Activated CD4-positive, CD25-positive, alpha-beta regulatory T cell treated with anti-CD3 and anti-CD28 coated beads, Interleukin-2, amount 50 U/mL, for 24 hours (primary cell): Measurements from ENCODE around the gene TPGS2.
"Not testable (repeated sequence)": the region's sequence is repeated elsewhere in the genome, so short reads cannot be mapped to it uniquely, and the experiment has no call there.

Source experiments
- ATAC-seq, 2 donors: fragments of 150-1000 bp; cut with Tn5 transposase; one replicate each; pipeline ENCODE4 v1.10.0; 2021; ENCODE audit warnings: mild to moderate bottlenecking in 1 of 2, moderate library complexity in 1 of 2

TPGS2 gene

DNA sequence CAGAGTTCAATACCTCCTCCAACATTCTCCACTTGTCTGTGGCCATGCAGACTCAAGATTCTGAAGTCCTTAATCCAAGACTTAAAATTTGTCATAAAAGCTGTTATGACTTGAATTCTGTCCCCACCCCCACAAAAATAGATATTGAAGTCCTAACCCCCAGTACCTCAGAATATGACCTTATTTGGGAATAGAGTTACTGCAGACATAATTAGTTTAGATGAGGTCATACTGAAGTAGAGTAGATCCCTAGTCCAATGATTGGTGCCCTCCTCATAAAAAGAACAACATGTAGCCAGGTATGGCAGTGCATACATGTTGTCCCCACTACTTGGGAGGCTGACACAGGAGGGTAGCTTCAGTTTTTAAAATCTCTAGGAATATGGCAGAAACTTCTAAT lies 9.2 kb downstream of the TPGS2 start:
- ATAC-seq: no peak

GRCh38 chr18:36818652-36819051 lies 10.2 kb downstream of the TPGS2 start:
- ATAC-seq: no peak

DNA sequence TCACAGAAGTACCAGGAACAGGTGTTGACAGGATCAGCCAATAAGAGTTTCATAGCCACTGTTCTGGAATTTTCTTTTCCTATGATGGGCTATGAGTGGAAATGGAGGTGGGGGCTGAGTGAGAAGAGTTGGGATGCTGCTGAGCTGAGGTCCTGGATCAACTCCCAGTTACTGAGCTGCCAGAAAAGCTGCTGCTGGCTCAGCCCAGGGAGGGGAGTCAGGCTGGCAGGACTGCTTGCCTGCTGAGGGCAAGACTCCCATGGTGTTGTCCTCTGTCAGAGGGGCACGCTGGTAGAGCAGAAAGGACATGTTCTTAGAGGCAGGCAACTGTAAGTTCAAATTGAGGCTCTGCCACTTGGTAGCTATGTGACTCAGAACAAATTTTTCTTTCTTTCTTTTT lies 11.8 kb downstream of the TPGS2 start:
- no peak for ATAC-seq

- ATAC-seq: not testable (repeated sequence)
Observed at GRCh38 chr18:36816096-36816495, 12.7 kb downstream of the TPGS2 start.

DNA sequence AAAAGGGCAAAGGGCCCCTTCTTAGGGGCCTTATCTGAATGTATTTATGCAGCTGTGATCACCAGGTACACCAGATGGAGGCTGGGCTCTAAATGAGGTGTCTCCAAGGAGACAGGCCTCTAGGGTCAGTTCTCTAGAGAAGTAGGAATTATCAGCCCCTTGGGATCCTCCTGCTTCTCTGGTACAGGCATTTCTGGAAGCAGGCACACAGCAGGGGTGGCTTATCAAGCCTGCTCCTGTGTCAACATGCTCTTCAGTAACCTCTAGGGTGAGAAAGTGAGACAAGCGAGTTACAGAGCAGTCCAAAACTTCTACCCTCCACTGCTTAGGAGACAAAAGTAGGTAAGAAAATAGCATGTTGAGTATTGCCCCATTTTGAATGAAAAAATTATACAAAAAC lies 13.8 kb downstream of the TPGS2 start:
- ATAC-seq: no peak

DNA sequence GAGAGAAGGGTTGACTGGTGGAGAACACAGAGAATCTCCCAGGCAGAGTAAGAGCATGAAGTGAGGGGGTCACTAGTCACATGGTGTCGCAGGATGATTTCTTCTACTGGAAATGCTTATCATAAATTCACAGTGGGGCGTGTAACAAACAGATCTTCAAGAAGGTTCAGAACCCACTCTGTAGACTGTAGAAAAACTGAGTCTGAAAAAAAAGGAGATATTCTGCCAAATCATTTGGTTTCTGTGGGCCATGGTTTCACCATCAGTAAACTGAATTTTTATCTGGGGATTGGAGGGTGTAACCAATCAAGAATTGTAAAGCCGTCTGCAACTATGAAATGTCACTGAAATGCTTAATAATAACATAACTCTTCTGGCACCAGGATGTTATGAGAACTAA lies 15.0 kb downstream of the TPGS2 start:
- no peak for ATAC-seq

GRCh38 chr18:36813101-36813775 lies 15.6 kb downstream of the TPGS2 start:
- ATAC-seq: no peak

- no peak for ATAC-seq
Observed at GRCh38 chr18:36812678-36813077, 16.1 kb downstream of the TPGS2 start.

DNA sequence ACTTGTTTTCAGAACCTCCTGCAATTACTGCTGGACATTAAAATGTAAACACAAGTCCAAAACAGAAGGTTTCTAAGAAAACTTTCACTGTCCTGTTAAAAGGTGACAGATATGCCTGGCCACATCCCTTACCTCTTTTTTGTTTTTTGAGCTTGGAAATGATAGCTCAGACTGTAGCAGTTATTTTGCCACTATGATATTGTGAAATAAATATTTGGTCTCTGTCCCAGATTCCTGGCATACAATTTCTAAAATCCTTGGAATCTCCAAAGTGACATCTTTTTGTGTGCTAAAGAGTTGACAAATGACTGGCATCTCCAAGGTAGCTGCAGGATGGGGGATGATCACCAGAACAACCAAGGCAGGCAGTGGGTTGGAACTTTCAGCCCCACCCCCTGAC lies 16.8 kb downstream of the TPGS2 start:
- ATAC-seq: no peak

- ATAC-seq: no peak
Observed at GRCh38 chr18:36811430-36811829, 17.4 kb downstream of the TPGS2 start.

DNA sequence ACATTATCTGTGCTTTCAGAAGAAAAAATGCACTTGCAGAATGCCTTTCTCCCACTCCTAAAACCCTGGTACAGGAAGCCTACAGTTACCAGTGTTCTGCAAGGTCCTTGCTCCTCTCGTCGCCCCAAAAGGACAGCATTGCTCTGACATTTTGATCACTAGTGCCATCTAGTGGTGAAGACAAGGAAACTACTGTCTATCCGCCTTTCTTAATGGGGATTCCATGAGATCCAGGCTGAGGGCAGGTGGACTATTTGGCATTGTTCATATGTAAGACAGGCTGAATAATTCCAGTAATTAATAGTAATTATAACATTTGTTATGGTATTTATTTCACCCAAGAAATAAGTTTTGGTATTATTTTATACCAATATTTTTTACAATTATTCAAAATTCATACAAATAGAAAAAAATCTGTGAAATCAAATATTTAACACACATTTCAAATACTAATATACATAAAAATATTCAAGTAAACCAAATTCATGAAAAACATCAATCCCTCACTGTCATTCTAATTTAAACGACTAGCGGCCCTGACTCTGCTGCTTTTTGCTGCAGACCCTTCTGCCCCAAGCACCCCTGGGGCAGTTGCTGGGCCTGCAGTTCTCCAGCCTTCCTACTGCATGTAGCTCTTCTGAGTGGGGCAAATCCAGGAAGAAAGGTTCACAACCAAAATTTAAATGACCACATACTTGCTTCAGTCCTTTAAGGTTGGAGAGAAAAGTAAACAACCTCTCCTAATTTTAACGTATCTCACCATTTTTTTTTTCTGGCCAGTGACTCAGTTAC lies 19.0 kb downstream of the TPGS2 start:
- ATAC-seq: peak; percentile 83 to 90

DNA sequence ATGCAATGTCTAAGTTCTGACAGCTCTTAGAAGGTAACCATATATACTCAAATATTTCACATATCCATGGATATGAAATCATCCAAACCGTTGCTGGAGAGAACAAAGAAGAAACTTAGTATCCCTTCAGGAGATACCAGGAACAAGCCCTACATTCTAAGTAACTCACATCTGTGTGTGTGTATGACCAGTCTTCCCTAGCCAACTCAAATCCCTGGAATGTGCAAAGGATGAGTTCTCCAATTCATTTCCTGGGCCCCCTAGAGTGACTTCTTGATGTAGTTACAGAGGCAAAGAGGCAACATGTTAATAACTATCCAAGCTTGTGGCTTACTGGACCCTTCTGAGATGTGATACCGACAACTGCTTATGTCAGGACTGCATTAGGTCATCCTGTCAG lies 20.1 kb downstream of the TPGS2 start:
- ATAC-seq: no peak

DNA sequence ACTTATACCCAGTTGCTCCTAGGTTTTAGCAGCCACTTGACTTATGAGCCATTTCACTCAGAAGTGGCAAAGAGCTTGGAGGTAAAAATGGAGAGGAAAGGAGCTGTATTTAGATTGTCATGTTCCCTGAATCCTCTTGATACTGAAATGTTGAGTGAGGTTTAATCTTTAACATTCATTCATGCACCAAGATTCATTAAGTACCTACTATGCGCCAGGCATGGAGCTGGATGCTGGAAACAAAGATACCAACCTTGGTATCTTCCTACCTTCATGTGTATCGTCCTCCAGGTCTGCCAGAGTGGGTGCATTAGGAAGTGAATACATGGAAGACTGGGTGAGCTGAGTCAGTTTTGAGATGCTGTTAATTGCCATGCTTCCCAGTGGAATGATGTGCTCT lies 23.7 kb downstream of the TPGS2 start:
- ATAC-seq: no peak

- no peak for ATAC-seq
Observed at GRCh38 chr18:36798738-36799473, 29.9 kb downstream of the TPGS2 start.

DNA sequence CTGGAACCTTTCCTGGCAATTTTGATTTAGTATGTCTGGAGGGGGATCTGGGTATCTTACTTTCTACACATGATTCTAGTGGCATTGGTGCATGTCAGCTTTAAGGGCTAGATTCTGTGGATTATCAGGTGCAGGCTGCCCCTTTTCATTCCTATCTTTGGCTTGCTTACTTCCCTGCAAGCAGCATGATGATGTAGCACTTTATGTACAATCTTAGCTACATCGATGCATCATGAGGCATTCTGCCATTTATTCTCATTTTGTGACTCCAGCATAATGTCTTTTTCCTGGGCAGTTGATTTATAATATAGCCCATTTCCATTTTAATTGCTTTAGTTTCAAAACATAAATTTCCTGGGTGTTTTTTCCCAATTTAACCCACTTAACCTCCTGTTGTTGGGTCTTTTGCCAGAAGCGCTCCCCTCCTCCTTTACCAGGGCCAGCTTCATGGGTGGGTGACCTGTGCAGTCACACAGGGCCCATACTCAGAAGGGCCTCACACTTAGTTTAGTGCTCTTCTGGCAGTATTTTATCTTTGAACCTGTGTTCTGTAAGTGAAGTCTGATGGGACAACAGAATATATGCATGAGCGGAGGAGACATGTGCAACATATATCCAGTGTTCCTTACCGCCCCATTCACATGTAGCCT lies 36.0 kb downstream of the TPGS2 start:
- no peak for ATAC-seq

DNA sequence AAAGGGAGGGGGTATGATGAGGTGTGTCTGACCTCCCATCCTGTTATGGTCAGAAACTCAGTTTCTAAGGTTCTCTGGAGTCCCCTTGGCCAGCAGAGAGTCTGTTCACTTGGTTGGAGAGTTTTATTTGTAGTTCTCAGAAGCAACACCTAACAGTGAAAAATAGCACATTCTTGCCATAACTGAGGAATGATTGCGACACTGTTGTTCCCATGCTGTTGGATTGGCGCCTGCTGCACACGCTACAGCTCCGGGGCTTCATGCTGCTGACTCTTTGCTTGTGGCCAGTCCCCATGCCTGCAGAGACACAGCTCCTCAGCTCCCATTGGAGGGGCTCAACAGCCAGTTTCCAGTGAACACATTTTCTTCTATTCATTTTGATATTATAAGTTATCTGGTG lies 42.1 kb downstream of the TPGS2 start:
- ATAC-seq: no peak

DNA sequence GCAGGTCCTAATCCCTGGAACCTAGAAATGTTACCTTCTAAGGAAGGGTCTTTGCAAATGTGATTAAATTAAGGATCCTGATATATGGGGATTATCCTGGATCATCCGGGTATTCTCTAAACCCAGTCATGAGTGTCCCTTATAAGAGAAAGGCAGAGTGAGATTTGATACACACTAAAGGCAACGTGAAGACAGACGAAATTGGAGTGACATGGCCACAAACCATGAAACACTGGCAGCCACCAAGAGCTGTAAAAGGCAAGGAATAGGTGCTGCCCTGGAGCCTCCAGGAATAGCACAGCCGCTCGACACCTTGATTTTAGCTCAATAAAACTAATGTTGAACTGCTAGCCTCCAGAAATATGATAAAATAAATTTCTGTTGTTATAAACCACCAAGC lies 45.0 kb downstream of the TPGS2 start:
- no peak for ATAC-seq

- ATAC-seq: no peak
Observed at GRCh38 chr18:36782710-36783109, 46.1 kb downstream of the TPGS2 start.

DNA sequence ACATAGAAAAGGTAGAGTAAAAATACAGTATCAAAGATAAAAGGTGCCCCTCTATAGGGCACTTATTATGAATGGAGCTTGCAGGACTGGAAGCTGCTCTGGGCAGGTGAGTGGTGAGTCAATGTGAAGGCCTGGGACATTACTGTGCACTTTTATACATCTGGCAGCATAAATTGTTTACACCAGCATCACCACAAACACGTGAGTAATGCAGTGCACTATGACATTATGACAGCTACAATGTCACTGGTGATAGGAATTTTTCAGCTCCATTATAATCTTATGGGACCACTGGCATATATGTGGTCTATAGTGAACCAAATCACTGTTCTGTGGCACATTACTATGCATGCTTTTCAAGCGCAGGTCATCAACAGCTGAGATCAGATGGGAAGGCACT lies 48.1 kb downstream of the TPGS2 start:
- ATAC-seq: no peak

DNA sequence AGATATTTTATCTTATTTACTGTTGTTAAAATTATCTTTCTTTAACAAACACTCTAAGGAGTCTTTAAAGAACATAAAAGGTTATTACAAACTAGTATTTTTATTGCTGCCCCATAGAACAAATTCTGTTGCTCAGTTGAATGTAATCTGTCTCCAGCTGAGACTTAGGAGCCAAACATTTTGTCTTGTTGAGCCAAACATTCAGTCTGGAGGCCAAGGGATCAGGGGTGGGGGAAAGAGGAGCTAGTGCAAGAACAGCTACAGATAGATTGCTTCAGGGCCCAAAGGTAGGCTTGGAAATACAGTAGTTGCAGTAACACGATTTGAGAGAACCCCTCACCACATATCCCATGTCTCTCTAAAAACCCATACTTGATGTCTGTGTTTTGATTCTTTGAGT lies 51.2 kb downstream of the TPGS2 start:
- ATAC-seq: no peak

DNA sequence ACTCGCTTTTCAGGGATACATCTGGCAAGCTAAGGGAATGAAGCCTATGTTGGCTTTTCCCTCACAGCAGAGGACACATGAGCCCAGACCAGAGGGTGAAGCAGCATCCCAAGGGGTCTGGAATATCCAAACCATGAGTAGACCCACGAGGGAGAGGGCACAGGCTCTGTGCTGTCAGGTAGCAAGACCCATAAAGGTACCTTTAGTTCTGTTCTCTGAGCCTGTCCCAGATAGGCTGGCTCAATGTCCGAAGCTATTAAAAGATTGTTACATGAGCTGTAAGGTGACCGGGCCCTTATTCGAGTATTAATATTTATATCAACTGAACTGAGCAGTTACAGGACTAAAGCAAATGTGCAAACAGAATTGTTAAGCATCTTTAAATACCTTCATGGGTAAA lies 52.2 kb downstream of the TPGS2 start:
- ATAC-seq: no peak

DNA sequence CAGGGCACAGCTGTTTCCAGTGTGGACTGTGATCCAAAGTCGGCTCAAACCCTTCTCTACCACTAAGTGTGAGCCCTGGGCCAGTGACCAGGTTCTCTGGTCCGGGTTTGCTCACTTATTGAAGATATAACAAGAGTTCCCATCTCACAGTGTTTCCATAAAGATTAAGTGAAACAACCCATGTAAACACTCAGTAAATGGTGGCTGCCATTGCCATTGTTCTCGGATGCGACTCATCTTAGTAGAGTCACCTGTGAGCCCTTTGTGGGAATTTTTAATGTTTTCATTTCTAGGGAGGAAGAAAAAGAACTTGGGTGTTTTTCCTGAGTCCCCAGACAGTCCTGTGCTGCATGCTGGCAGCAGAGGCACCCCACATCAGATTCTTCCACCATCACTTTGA lies 53.4 kb downstream of the TPGS2 start:
- no peak for ATAC-seq

DNA sequence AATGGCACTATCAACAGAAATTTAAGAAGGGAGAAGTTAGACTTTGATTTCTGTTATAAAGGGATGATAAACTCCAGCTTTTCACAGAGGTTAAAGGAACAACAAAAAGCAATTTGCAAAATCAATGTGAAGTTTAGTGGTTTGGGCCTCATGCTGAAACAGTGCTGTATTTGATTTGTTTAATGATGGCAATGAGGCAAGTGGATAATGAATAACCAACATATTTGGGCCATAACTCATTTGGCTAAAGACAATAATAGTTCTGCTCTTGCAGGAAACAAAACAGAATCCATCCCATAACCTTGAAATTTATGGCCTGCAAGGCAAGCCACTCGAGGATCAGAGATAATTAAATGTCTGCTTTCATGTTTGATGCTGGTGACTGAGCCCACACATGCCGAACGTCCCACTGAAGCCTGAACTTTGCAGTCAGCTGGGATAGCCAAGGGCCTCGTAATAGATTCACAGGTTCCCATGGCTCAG lies 56.5 kb downstream of the TPGS2 start:
- ATAC-seq: no peak
